ENCODE results near the gene ALCAM.

Gene ALCAM

DNA sequence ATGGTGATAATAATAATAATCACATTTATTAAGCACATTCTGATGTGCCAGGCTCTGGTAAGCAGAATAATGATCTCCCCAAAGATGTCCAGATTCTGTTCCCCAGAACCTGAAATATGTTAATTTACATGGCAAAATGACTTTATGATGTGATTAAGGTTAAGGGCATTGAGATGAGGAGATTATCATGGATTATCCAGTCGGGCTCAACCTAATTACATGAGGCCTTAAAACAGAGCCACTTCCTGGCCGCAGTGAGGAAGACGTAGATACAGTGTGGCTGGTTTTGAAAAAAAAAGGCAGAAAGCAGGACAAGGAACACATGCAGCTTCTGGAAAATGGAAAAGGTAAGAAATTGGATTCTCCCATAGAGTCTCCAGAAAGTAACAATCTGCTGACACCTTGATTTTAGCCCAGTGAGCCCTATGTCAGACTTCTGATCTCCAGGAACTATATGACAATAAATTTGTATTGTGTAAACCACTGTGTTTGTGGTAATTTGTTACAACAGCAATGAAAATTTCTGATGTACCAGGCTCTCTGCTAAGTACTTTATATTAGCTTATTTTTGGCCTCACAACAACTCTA, 126.7 kb downstream of the ALCAM start:
- TF ChIP-seq TAF1 (IDR thresholded peaks at IDR 0.05; ENCODE audit: borderline replicate concordance, insufficient read depth, low read length) (no peak), FOXP2 (optimal IDR thresholded peaks at IDR 0.05; ENCODE audit: borderline replicate concordance, extremely low read depth, extremely low read length, insufficient read depth) (no peak), POLR2AphosphoS5 (IDR thresholded peaks at IDR 0.05; ENCODE audit: low read depth, low read length) (no peak), SIN3A (IDR thresholded peaks at IDR 0.05; ENCODE audit: borderline replicate concordance, insufficient read depth, low read length) (no peak)
- TF ChIP-seq, protein P1, sequence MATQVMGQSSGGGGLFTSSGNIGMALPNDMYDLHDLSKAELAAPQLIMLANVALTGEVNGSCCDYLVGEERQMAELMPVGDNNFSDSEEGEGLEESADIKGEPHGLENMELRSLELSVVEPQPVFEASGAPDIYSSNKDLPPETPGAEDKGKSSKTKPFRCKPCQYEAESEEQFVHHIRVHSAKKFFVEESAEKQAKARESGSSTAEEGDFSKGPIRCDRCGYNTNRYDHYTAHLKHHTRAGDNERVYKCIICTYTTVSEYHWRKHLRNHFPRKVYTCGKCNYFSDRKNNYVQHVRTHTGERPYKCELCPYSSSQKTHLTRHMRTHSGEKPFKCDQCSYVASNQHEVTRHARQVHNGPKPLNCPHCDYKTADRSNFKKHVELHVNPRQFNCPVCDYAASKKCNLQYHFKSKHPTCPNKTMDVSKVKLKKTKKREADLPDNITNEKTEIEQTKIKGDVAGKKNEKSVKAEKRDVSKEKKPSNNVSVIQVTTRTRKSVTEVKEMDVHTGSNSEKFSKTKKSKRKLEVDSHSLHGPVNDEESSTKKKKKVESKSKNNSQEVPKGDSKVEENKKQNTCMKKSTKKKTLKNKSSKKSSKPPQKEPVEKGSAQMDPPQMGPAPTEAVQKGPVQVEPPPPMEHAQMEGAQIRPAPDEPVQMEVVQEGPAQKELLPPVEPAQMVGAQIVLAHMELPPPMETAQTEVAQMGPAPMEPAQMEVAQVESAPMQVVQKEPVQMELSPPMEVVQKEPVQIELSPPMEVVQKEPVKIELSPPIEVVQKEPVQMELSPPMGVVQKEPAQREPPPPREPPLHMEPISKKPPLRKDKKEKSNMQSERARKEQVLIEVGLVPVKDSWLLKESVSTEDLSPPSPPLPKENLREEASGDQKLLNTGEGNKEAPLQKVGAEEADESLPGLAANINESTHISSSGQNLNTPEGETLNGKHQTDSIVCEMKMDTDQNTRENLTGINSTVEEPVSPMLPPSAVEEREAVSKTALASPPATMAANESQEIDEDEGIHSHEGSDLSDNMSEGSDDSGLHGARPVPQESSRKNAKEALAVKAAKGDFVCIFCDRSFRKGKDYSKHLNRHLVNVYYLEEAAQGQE (IDR thresholded peaks at IDR 0.05; ENCODE audit: insufficient read depth in 1 of 2, low read depth in 2 of 2, low read length in 2 of 2): no peak

DNA sequence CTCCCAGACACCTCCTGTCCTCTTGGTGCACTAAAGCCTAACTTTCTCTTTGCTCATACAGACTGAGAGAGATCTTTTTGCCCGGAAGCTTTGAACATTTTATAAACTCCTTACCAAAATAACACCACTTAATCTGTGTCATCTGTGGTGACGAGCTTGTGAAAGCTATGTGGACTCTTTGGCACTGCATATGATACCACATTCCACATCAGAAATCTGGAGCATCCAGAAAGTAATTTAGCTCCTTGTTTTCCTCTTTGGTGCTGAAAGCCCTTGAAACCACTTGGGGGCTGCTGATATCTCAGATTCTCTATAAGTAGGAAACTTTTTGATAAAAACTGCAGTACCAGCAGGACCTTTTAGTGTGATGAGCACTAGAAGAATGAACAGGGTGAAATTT, 128.3 kb downstream of the ALCAM start:
- TF ChIP-seq, protein P1 (IDR thresholded peaks at IDR 0.05; ENCODE audit: insufficient read depth in 1 of 2, low read depth in 2 of 2, low read length in 2 of 2): no peak
- no peak for TF ChIP-seq SIN3A (IDR thresholded peaks at IDR 0.05; ENCODE audit: borderline replicate concordance, insufficient read depth, low read length)
- no peak for TF ChIP-seq TAF1 (IDR thresholded peaks at IDR 0.05; ENCODE audit: borderline replicate concordance, insufficient read depth, low read length)
- TF ChIP-seq POLR2AphosphoS5 (IDR thresholded peaks at IDR 0.05; ENCODE audit: low read depth, low read length): no peak
- TF ChIP-seq FOXP2 (optimal IDR thresholded peaks at IDR 0.05; ENCODE audit: borderline replicate concordance, extremely low read depth, extremely low read length, insufficient read depth): no peak

DNA sequence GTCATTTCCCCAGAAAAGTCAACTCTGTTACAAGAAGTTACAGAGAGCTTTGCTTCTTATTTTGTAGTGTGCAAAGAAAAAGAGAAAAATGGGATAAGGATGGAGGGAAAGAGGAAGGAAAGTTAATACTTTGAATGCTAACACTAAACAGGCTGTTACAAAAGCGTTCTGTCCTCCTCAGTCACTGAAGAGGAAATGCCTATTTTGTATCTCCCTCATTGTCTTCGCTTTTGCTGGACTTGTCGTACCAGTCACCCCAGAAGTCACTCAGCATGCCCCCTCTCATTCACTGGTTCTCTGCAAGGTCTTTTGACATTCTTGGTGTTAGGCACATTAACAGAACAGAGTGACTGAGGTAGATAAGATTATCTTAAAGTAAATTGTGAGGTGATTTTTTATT, 129.6 kb downstream of the ALCAM start:
- TF ChIP-seq TAF1 (IDR thresholded peaks at IDR 0.05; ENCODE audit: borderline replicate concordance, insufficient read depth, low read length): no peak
- TF ChIP-seq, protein P1 (IDR thresholded peaks at IDR 0.05; ENCODE audit: insufficient read depth in 1 of 2, low read depth in 2 of 2, low read length in 2 of 2): no peak

DNA sequence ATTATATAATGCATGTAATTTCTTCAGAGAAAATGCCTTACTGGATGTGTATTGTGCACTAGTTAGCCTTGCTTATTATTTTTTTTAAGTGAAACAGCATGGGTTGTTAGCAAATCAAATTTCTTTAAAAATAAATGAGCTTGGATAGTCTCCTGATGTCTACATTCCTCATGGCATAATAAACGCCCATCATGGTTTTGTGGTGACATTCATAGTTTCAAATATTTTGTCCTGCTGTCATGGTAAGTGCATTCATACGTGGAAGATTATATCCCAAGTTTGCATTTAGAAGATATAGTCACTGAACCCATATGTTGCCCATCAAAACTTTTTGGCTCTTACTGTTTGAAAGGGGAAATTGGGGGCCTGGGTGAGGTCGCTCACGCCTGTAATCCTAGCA, 130.7 kb downstream of the ALCAM start:
- TF ChIP-seq POLR2AphosphoS5 (IDR thresholded peaks at IDR 0.05; ENCODE audit: low read depth, low read length): no peak
- no peak for TF ChIP-seq TAF1 (IDR thresholded peaks at IDR 0.05; ENCODE audit: borderline replicate concordance, insufficient read depth, low read length)
- TF ChIP-seq, protein P1 (IDR thresholded peaks at IDR 0.05; ENCODE audit: insufficient read depth in 1 of 2, low read depth in 2 of 2, low read length in 2 of 2): no peak
- TF ChIP-seq FOXP2 (optimal IDR thresholded peaks at IDR 0.05; ENCODE audit: borderline replicate concordance, extremely low read depth, extremely low read length, insufficient read depth): no peak
- TF ChIP-seq SIN3A (IDR thresholded peaks at IDR 0.05; ENCODE audit: borderline replicate concordance, insufficient read depth, low read length): no peak

DNA sequence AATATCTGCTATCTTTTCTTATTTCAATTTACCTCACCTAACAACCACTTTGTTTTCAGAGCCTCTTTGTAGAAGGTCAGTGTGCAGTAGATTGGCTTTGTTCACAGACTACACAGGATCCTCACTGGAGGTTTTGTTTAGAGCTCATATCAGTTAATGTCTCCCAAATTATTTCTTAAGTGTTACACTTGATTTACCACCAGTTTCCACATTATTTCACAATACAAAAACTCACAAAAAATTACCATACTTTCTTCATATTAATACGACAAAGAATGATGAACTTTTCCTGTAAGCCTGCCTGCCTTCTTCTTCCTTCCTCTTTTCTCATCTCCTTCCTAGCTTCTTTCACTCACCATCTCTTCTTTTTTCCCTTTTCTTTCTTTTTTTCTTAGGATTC, 133.3 kb downstream of the ALCAM start:
- TF ChIP-seq POLR2AphosphoS5 (IDR thresholded peaks at IDR 0.05; ENCODE audit: low read depth, low read length) (no peak), SIN3A (IDR thresholded peaks at IDR 0.05; ENCODE audit: borderline replicate concordance, insufficient read depth, low read length) (no peak), TAF1 (IDR thresholded peaks at IDR 0.05; ENCODE audit: borderline replicate concordance, insufficient read depth, low read length) (no peak), FOXP2 (optimal IDR thresholded peaks at IDR 0.05; ENCODE audit: borderline replicate concordance, extremely low read depth, extremely low read length, insufficient read depth) (no peak)
- TF ChIP-seq, protein P1 (IDR thresholded peaks at IDR 0.05; ENCODE audit: insufficient read depth in 1 of 2, low read depth in 2 of 2, low read length in 2 of 2): no peak
